Lung (tissue), 12 donors: ENCODE measurements around the gene KIF25. TPM values are rescaled to one million over a fixed set of nuclear protein-coding genes. Genes with fewer than 3 reads are reported as not detected.

Experiments
- ATAC-seq: fragments of 200-7000 bp; cut with Tn5 transposase; one replicate; pipeline ENCODE4 v1.9.1; 2020; ENCODE audit warnings: moderate number of reproducible peaks; ENCODE audit not compliant: insufficient read depth, low FRiP score
- DNase-seq, 3 donors: peaks; one replicate each; pipeline ENCODE4 v3.0.0-alpha.2; 2013 to 2017
- H3K27ac ChIP-seq, 2 donors: one replicate each; pipeline ENCODE4 v1.5.1; 2013; ENCODE audit warnings: mild to moderate bottlenecking in 2 of 2, moderate library complexity in 2 of 2, control low read depth in 1 of 2, inconsistent platforms in 1 of 2, low read depth in 1 of 2, low read length in 1 of 2
- H3K27me3 ChIP-seq, 3 donors: one replicate each; pipeline ENCODE4 v1.5.1; 2013; ENCODE audit warnings: low read length in 2 of 3; ENCODE audit not compliant: control insufficient read depth in 3 of 3, insufficient read depth in 3 of 3
- H3K36me3 ChIP-seq, 4 donors: one replicate each; pipeline ENCODE4 v1.5.1; 2013; ENCODE audit warnings: low read length in 4 of 4, mild to moderate bottlenecking in 1 of 4, moderate library complexity in 1 of 4; ENCODE audit not compliant: control insufficient read depth in 4 of 4, insufficient read depth in 4 of 4
- H3K4me1 ChIP-seq, 5 donors: one replicate each; pipeline ENCODE4 v1.5.1; 2013; ENCODE audit warnings: low read length in 5 of 5, mild to moderate bottlenecking in 2 of 5, moderate library complexity in 1 of 5; ENCODE audit not compliant: control insufficient read depth in 5 of 5, insufficient read depth in 5 of 5
- H3K4me3 ChIP-seq: one replicate; pipeline ENCODE4 v1.5.1; 2013; ENCODE audit warnings: mild to moderate bottlenecking, control low read depth, moderate library complexity
- H3K9ac ChIP-seq, 2 donors: one replicate each; pipeline ENCODE4 v1.5.1; 2013; ENCODE audit warnings: low read length in 2 of 2, control low read depth in 1 of 2; ENCODE audit not compliant: insufficient read depth in 1 of 2
- H3K9me3 ChIP-seq, 4 donors: one replicate each; pipeline ENCODE4 v1.5.1; 2013; ENCODE audit warnings: low read length in 3 of 4, mild to moderate bottlenecking in 1 of 4, moderate library complexity in 1 of 4; ENCODE audit not compliant: control insufficient read depth in 4 of 4, insufficient read depth in 3 of 4
- CTCF ChIP-seq: IDR thresholded peaks from 2 replicates; pipeline ENCODE4 v1.5.1; 2012; ENCODE audit warnings: mild to moderate bottlenecking; ENCODE audit errors: control extremely low read depth, extremely low read depth
- WGBS, 2 donors: extraction: QIAGEN DNeasy Blood & Tissue Kit; methylation state at CpG; one replicate each; pipeline ENCODE4 v1.1.7; 2013; 5-methylcytosine and 5-hydroxymethylcytosine counted together
- polyA plus RNA-seq, 2 donors: library from polyadenylated mRNA; stranded (reverse); fragments of 200-250 nt; gene quantifications; one replicate each; pipeline ENCODE4 v1.2.1, GENCODE V29; 2013
- total RNA-seq, 2 donors: library from RNA; depleted of rRNA in 1 of 2; stranded (reverse); fragments of >200 nt in 1 of 2; gene quantifications; one replicate each; pipeline ENCODE4 v1.2.1, GENCODE V29; 2014 to 2021
- donor health status: control.
- donor health status: control.
- donor health status: Bipolar disorder and iron deficiency.
- donor health status: healthy.
- donor health status: DM: yes; HTN: yes; CAD: no.

The KIF25 gene
- total and polyA plus RNA-seq, 4 donors, result 0.24 to 5.3 (median 0.53) TPM

DNA sequence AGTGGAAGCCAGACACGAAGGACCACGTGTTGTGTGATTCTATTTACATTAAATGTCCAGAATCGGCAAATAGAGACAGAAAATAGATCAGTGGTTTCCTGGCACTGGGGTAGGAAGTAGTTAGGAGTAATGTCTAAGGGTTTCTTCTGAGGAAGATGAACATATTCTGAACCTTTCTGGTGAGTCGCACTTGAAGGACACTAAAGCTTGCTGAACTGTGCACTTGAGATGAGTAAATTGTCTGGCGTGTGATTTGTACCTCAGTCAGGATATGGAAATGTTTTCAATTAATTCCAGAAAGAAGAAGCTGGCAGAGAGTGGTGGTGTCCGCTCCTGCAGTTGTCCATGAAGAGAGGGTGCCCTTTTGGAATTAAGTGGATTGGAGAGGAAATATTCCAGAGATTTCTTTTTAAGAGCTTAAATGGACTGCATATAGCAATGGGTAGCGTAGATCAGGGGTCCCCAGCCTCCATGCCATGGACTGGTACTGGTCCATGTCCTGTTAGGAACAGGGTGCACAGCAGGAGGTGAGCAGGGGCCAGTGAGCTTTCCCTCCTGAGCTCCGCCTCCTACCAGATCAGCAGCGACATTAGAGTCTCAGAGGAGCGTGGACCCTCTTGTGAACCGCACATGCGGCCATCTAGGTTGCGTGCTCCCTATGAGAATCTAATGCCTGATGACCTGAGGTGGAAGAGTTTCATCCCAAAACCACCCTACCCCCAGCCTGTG, 12.4 kb upstream of the KIF25 start:
- TF ChIP-seq CTCF, result no peak
- peaks cover 0 to 13% (median 0%) of the 10 kb centered on the region in 5 donors for H3K4me1 ChIP-seq
- ATAC-seq, result no peak
- no peak overlapping the region for H3K9ac ChIP-seq
- no peak overlapping the region for H3K27ac ChIP-seq
- no peaks in the 10 kb centered on the region for H3K36me3 ChIP-seq
- no peaks in the 10 kb centered on the region for H3K27me3 ChIP-seq
- H3K4me3 ChIP-seq, result no peak overlapping the region
- H3K9me3 ChIP-seq, result peaks cover 0 to 3% (median 0%) of the 10 kb centered on the region in 4 donors
- no peak for DNase-seq
- 85 to 94% methylated on average over 13 of the region's 13 CpGs for WGBS, 2 donors

DNA sequence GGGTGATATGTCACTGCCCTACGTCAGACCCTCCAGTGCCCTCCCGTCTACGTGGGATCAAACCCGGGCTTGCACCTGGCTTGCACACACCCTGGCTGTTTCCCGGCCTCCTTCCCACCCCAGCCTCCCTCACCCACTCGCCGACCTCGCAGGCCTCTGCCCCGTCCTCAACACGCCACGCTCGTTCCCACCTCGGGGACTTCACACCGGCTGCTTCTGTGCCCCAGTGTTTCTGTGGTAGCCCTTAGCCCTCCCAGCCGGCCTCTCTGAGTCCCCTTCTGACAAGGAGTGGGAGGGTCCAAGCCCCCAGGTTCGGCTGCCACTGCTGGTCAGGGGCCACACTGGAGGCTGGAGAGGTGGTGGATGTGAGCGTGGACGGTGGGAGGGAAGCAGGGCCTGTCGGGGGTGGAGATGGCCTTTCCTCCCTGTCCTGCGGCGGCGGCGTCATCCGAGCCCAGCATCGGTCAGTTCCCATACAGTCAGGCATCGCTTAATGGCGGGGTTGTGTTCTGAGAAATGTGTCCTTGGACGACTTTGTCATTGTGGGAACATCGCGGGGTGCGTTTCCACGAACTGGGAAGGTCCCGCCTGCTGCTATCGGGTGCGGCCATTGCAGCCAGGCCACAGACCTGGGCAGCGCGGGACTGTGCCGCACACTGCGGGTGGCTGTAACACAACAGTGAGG, 11.4 kb upstream of the KIF25 start:
- DNase-seq (no peak), ATAC-seq (no peak)
- Histone ChIP-seq H3K9me3 (peaks cover 0 to 3% (median 0%) of the 10 kb centered on the region in 4 donors), H3K27ac (no peak overlapping the region), H3K4me3 (no peak overlapping the region), H3K9ac (no peak overlapping the region), H3K36me3 (no peaks in the 10 kb centered on the region), H3K27me3 (no peaks in the 10 kb centered on the region), H3K4me1 (peaks cover 0 to 8% (median 0%) of the 10 kb centered on the region in 5 donors)
- no peak for TF ChIP-seq CTCF
- WGBS, 2 donors, result 95 to 98% methylated on average over 34 to 39 of the region's 39 CpGs

DNA sequence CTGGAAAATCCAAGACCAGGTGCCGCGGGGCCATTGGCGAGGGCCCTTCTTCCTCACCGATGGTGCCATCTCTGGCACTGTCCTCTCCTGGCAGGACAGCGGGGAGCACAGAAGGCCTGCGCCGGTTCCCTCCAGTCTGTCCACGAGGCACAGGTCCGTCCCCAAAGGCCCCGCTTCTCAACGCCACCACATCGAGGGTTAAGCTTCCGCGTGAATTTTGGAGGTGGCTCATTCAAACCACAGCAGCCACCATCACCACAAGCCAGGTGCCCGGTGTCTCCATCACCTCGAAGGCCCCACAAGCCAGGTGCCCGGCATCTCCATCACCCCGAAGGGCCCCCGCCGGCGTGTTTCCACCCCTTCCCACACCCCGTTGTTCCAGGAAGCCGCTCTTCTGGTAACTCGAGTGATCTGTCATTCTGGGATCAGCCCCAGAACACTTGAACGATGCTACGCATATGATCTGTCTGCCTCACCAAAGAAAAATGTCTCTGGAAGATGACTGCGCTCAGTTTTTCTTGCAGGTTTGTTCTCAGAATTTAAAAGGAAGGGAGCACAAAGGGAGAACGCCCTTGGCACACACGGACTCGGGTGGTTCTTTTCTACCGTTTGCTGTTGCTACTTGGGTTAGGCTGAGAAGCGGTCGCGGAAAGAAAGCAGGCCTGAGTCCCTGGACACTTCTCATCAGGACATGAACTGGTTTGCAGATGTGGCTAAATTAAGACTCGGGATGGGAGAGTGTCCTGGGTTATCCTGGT, 9.9 kb upstream of the KIF25 start:
- Histone ChIP-seq H3K9ac (no peak overlapping the region), H3K27me3 (no peaks in the 10 kb centered on the region), H3K36me3 (no peaks in the 10 kb centered on the region), H3K27ac (peak overlapping the region in 1 of 2 donors; percentile 21), H3K4me1 (no peaks in the 10 kb centered on the region), H3K4me3 (no peak overlapping the region), H3K9me3 (peaks cover 0 to 3% (median 0%) of the 10 kb centered on the region in 4 donors)
- no peak for ATAC-seq
- no peak for DNase-seq
- WGBS, 2 donors, result 94 to 95% methylated on average over 35 of the region's 35 CpGs
- TF ChIP-seq CTCF, result no peak
